Esophagus squamous epithelium (tissue), 4 donors: ENCODE data around the gene ANK3.

ENCODE experiments used
- POLR2A ChIP-seq, 4 donors: fragments of 450-650 bp; IDR thresholded peaks; one replicate each; pipeline ENCODE4 v1.6.1; 2017; ENCODE audit warnings: antibody characterized with exemption in 4 of 4, mild to moderate bottlenecking in 4 of 4, moderate library complexity in 3 of 4
- TF ChIP-seq, protein P1 (sequence below), 6 experiments: fragments of 450-650 bp in 4 of 6; fragments of 200-600 bp in 2 of 6; sonication (generic) in 2 of 6; IDR thresholded peaks; one replicate each; pipeline ENCODE4 v1.5.1; 2016 to 2019; ENCODE audit warnings: antibody characterized with exemption in 6 of 6, mild to moderate bottlenecking in 4 of 6, moderate library complexity in 4 of 6

DNA sequence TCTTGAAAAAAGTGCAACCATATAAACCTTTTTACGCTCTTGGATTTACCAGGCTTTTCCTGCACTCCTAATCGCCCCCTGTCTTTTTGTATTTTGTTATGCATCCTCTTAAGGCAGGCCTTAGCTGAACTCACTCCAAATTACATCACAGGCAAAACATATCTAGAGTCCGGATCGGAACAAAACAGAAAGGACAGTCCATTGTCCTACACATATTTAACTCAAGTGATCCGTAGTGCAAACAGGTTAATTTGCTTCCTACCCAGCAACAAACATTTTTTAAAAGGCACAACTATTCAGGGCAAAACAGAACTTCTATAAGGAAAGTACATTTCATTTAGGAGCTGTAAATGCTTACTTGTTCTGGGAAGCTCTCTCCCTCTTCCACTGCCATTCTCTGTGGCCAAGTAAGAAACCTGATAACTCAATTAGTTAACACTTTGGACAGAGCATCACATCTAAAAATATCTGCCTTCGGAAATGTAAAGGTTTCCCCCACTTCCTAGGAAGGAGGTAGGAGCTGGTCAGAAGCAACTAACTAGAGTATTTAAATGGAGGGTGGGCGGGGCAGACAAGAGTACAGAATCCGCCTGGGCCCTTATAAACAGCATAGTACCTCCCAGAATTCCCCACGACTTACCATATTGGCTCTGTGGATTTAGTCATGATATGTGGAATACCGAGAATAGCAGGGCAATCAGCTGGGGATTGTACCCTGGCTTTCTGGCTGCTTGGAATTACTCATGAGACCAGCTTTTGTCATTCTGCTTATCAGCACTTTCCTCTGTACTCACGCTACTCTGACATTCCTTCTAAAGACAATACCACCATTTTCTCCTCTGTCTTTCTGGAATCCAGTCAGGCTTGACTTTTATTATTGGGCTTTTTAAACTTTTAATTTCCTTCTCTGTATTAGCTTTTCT lies 89.5 kb downstream of the ANK3 start:
- TF ChIP-seq, protein P1, sequence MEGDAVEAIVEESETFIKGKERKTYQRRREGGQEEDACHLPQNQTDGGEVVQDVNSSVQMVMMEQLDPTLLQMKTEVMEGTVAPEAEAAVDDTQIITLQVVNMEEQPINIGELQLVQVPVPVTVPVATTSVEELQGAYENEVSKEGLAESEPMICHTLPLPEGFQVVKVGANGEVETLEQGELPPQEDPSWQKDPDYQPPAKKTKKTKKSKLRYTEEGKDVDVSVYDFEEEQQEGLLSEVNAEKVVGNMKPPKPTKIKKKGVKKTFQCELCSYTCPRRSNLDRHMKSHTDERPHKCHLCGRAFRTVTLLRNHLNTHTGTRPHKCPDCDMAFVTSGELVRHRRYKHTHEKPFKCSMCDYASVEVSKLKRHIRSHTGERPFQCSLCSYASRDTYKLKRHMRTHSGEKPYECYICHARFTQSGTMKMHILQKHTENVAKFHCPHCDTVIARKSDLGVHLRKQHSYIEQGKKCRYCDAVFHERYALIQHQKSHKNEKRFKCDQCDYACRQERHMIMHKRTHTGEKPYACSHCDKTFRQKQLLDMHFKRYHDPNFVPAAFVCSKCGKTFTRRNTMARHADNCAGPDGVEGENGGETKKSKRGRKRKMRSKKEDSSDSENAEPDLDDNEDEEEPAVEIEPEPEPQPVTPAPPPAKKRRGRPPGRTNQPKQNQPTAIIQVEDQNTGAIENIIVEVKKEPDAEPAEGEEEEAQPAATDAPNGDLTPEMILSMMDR (IDR thresholded peaks at IDR 0.05), result no peak
- no peak for TF ChIP-seq POLR2A (IDR thresholded peaks at IDR 0.05)
